Heart right ventricle (tissue), 16 donors: ENCODE results near the gene TARP.
A peak's percentile ranks its signal among the peaks of the same experiment; 100 is the strongest.

Experiments
- ATAC-seq, 8 donors: fragments of 200-7000 bp; cut with Tn5 transposase; one replicate each; pipeline ENCODE4 v1.9.1; 2020; ENCODE audit warnings: mild to moderate bottlenecking in 8 of 8, moderate library complexity in 8 of 8, moderate number of reproducible peaks in 1 of 8
- DNase-seq, 2 donors: peaks; one replicate each; pipeline ENCODE4 v3.0.0-alpha.2; 2020
- H3K27ac ChIP-seq, 10 donors: fragments of 200-600 bp; sonication (generic) in 2 of 10; one replicate each; pipeline versions ENCODE4 v1.5.0 to v1.8.0; 2020 to 2022; ENCODE audit warnings: mild to moderate bottlenecking in 3 of 10
- H3K27me3 ChIP-seq, 7 donors: fragments of 200-600 bp; one replicate each; pipeline ENCODE4 v1.8.0; 2021 to 2022; ENCODE audit warnings: mild to moderate bottlenecking in 2 of 7
- H3K36me3 ChIP-seq, 9 donors: fragments of 200-600 bp; sonication (generic) in 1 of 9; one replicate each; pipeline versions ENCODE4 v1.5.0 to v1.8.0; 2020 to 2022; ENCODE audit warnings: mild to moderate bottlenecking in 2 of 9
- H3K4me1 ChIP-seq, 9 donors: fragments of 200-600 bp; sonication (generic) in 1 of 9; one replicate each; pipeline versions ENCODE4 v1.5.0 to v1.8.0; 2020 to 2022; ENCODE audit warnings: mild to moderate bottlenecking in 4 of 9
- H3K4me3 ChIP-seq, 10 donors: fragments of 200-600 bp; sonication (generic) in 2 of 10; one replicate each; pipeline versions ENCODE4 v1.5.0 to v1.8.0; 2020 to 2022; ENCODE audit warnings: mild to moderate bottlenecking in 7 of 10, moderate library complexity in 2 of 10
- H3K9me3 ChIP-seq, 11 donors: fragments of 200-600 bp in 10 of 11; sonication (generic) in 2 of 11; one replicate each; pipeline versions ENCODE4 v1.5.0 to v1.8.0; 2013 to 2022; ENCODE audit warnings: mild to moderate bottlenecking in 2 of 11, control low read depth in 1 of 11, moderate library complexity in 1 of 11
- WGBS, 2 donors: extraction: QIAGEN DNeasy Blood & Tissue Kit; methylation state at CpG; one replicate each; pipeline ENCODE4 v1.1.7; 2013; ENCODE audit warnings: inconsistent platforms in 1 of 2; 5-methylcytosine and 5-hydroxymethylcytosine counted together
- intact Hi-C, 10 donors: fragments of 100-400 bp; cut with DNase I; formaldehyde crosslinking; loops; one replicate each; pipeline versions ENCODE4 v1.11.1 to v1.14.2; 2022
- TF ChIP-seq, protein P1 (sequence below), 9 donors: fragments of 200-600 bp; sonication (generic) in 2 of 9; IDR thresholded peaks; one replicate each; pipeline versions ENCODE4 v1.5.0 to v1.8.0; 2021 to 2022; ENCODE audit warnings: antibody characterized with exemption in 9 of 9, mild to moderate bottlenecking in 5 of 9, moderate library complexity in 1 of 9
- donor health status: Arrhythmogenic right ventricular cardiomyopathy.
- donor health status: ischemic (EF 13 %, LVEDD 7.1; RV severe dilation, severe dysfunction).
- donor health status: healthy with polysubstance abuse.
- donor health status: DM: no; HTN: yes; CAD: no.
- donor health status: DM: no; HTN: no; CAD: no.
- donor health status: ischemic (EF 25% LVEDD 6.9; RV normal size, moderate dysfunction).
- donor health status: ischemic (EF 25% LVEDD 5.7; RV mildly dilated, moderate dysfunction).
- donor health status: healthy.
- donor health status: DM: yes; HTN: yes; CAD: no.
- donor health status: Ischemic cardiomyopathy.
- donor health status: ischemic (EF 35%, LVEDD 5.7; RV mildly dilated, moderate dysfunction).
- donor health status: nonischemic (EF 11% LVEDD 7.7; RV severe dilation, severe dysfunction).
- donor health status: DM: yes; HTN: yes; CAD: no.
- donor health status: PGD.
- donor health status: ischemic (EF 29% LVEDD 5.4; RV normal size, mild dysfunction).
- donor health status: nonischemic (EF 23%, LVEDD 6.1; RV moderate dilation, normal function).

TARP gene

DNA sequence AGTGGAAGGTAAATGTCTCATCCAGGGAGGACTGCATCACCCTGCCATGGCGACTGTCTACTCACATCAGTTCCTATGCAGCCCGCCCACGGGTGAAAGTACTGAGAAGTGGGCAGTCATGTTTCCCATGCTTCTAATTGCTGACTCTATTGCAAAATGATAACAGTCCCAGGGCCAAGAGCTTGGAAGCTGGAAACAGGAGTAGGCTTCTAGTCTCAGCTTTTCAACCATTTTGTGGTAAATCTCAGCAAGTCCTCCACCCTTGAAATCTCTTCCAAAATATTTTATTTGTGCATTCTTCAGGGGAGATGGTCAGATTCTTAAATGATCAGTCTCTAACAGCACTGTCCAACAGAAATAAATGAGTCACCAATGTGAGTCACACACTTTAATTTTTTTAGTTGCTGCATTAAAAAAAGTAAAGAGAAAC lies 48.1 kb upstream of the TARP start:
- intact Hi-C loops, result loop anchor here in 3 of 10 donors (10.0 kb wide), 1 partner anchor 217 kb away; no protein-coding TSS in a partner anchor
- no peak for ATAC-seq
- Histone ChIP-seq H3K27ac (no peak overlapping the region), H3K4me1 (peaks cover 0 to 23% (median 0%) of the 10 kb centered on the region in 9 donors), H3K9me3 (no peaks in the 10 kb centered on the region), H3K4me3 (no peak overlapping the region), H3K36me3 (no peaks in the 10 kb centered on the region), H3K27me3 (peaks cover 0 to 6% (median 0%) of the 10 kb centered on the region in 7 donors)
- WGBS, 2 donors, result 66 to 70% methylated on average over 3 of the region's 3 CpGs
- TF ChIP-seq, protein P1, sequence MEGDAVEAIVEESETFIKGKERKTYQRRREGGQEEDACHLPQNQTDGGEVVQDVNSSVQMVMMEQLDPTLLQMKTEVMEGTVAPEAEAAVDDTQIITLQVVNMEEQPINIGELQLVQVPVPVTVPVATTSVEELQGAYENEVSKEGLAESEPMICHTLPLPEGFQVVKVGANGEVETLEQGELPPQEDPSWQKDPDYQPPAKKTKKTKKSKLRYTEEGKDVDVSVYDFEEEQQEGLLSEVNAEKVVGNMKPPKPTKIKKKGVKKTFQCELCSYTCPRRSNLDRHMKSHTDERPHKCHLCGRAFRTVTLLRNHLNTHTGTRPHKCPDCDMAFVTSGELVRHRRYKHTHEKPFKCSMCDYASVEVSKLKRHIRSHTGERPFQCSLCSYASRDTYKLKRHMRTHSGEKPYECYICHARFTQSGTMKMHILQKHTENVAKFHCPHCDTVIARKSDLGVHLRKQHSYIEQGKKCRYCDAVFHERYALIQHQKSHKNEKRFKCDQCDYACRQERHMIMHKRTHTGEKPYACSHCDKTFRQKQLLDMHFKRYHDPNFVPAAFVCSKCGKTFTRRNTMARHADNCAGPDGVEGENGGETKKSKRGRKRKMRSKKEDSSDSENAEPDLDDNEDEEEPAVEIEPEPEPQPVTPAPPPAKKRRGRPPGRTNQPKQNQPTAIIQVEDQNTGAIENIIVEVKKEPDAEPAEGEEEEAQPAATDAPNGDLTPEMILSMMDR (IDR thresholded peaks at IDR 0.05), result no peak
- no peak for DNase-seq

GRCh38 chr7:38321050-38321449 lies 47.6 kb upstream of the TARP start:
- intact Hi-C loops, result loop anchor here in 3 of 10 donors (10.0 kb wide), 1 partner anchor 216 kb away; no protein-coding TSS in a partner anchor
- no peak overlapping the region for H3K4me3 ChIP-seq

DNA sequence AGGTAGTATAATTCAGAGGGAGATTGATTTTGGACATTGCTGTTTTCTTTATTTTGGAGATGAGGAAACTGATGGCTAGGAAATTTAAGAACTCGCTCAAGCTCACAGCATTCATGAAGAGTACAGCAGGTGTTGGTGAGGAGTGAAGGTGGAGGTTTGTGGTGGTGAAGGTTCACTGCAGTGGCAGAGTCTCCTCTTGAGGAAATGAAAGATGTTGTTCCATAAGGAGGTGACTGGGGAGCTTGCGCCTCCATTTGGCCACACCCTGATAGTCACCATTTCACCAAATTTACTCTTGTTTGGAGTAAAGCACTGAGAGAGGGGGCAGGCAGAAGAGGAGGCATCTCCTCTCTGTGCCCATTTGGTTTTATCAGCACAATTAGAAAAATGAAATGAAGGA lies 46.4 kb upstream of the TARP start:
- intact Hi-C loops, result loop anchor here in 9 of 10 donors (2.0 to 10.0 kb wide), 7 partner anchors 95 to 218 kb away; no protein-coding TSS in a partner anchor
- Histone ChIP-seq H3K36me3 (no peaks in the 10 kb centered on the region), H3K9me3 (no peaks in the 10 kb centered on the region), H3K27ac (peak overlapping the region in 1 of 10 donors; percentile 17), H3K27me3 (no peaks in the 10 kb centered on the region), H3K4me1 (peaks cover 0 to 23% (median 0%) of the 10 kb centered on the region in 9 donors), H3K4me3 (no peak overlapping the region)
- DNase-seq (no peak), ATAC-seq (no peak)
- TF ChIP-seq, protein P1 (IDR thresholded peaks at IDR 0.05), result no peak
- 50 to 84% methylated on average over 2 of the region's 2 CpGs for WGBS, 2 donors

More at GRCh38 chr7:38321050-38321449, 47.6 kb upstream of the TARP start:
- Histone ChIP-seq H3K9me3 (no peaks in the 10 kb centered on the region), H3K4me1 (peaks cover 0 to 23% (median 0%) of the 10 kb centered on the region in 9 donors), H3K36me3 (no peaks in the 10 kb centered on the region), H3K27ac (no peak overlapping the region), H3K27me3 (peaks cover 0 to 6% (median 0%) of the 10 kb centered on the region in 7 donors)
- ATAC-seq (no peak), DNase-seq (no peak)
- TF ChIP-seq, protein P1 (IDR thresholded peaks at IDR 0.05), result no peak

DNA sequence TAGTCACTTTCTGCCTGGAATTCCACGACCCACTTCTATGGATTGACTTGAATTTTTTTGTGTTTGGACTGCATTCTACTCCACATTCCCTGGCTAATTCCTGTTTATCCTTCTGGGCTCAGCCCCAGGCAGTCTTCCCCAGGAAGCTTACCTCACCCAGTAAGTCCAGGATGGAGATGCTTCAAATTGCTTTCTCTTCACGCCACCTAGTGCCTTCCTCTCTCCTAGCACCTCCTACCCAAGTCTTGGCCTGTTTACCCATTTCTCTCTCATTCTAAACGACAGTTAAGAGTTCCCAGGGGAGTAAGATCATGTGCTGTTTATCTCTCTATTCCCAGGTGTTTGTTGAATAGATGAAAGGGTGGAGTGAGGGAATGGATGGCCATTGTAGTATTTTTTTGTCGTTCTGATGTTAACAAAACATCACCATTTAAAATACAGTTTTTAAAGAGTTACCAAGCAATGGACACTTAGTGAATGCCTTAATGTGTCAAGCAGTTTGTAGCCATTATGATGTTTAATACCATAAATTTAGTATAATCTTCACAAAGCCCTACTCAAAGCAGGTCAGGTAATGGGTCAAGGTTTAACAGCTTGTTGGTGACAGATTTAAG lies 45.5 kb upstream of the TARP start:
- H3K4me1 ChIP-seq, result peaks cover 0 to 23% (median 0%) of the 10 kb centered on the region in 9 donors
- H3K27me3 ChIP-seq, result no peaks in the 10 kb centered on the region
- peak in 7 of 8 donors; percentile 79 to 92 (median 86) for ATAC-seq
- WGBS, 2 donors, result 16 to 18% methylated on average over 4 of the region's 4 CpGs
- H3K9me3 ChIP-seq, result no peaks in the 10 kb centered on the region
- intact Hi-C loops, result loop anchor here in 7 of 10 donors (2.0 to 10.0 kb wide), 7 partner anchors 94 to 217 kb away; no protein-coding TSS in a partner anchor
- peak in 1 of 2 donors; percentile 20 for DNase-seq
- TF ChIP-seq, protein P1 (IDR thresholded peaks at IDR 0.05), result peak; percentile 12 to 71 (median 61)
- H3K36me3 ChIP-seq, result no peaks in the 10 kb centered on the region
- peak overlapping the region in 3 of 10 donors; percentile 33 to 63 (median 61) for H3K27ac ChIP-seq
- H3K4me3 ChIP-seq, result no peak overlapping the region
